ENCODE measurements around the gene POFUT1.

- TF ChIP-seq CTCF (IDR thresholded peaks at IDR 0.05) = no peak
- no peak for TF ChIP-seq POLR2AphosphoS5 (IDR thresholded peaks at IDR 0.05)
- no peak for TF ChIP-seq POLR2A (IDR thresholded peaks at IDR 0.05)
- no peak for TF ChIP-seq EP300 (IDR thresholded peaks at IDR 0.05)
These were observed 10.6 kb downstream of the POFUT1 start for GRCh38 chr20:32218156-32218900.

All from gastroesophageal sphincter (tissue), 3 donors.